ENCODE results near the gene ACE. TPM values are rescaled to one million over a fixed set of nuclear protein-coding genes. Genes with fewer than 3 reads are reported as not detected.

The ACE gene
- total RNA-seq, 6 experiments from 2014 or later, result 1.6 to 2.1 (median 1.7) TPM

- Mint-ChIP-seq H3K27ac (no peak overlapping the region), H3K36me3 (ENCODE audit: low read depth) (no peaks in the 10 kb centered on the region), H3K9me3 (no peaks in the 10 kb centered on the region), H3K4me3 (no peak overlapping the region), H3K4me1 (ENCODE audit: low read depth) (no peaks in the 10 kb centered on the region), H3K27me3 (ENCODE audit: insufficient read depth) (peaks cover 39% of the 10 kb centered on the region)
- TF ChIP-seq, protein P1, sequence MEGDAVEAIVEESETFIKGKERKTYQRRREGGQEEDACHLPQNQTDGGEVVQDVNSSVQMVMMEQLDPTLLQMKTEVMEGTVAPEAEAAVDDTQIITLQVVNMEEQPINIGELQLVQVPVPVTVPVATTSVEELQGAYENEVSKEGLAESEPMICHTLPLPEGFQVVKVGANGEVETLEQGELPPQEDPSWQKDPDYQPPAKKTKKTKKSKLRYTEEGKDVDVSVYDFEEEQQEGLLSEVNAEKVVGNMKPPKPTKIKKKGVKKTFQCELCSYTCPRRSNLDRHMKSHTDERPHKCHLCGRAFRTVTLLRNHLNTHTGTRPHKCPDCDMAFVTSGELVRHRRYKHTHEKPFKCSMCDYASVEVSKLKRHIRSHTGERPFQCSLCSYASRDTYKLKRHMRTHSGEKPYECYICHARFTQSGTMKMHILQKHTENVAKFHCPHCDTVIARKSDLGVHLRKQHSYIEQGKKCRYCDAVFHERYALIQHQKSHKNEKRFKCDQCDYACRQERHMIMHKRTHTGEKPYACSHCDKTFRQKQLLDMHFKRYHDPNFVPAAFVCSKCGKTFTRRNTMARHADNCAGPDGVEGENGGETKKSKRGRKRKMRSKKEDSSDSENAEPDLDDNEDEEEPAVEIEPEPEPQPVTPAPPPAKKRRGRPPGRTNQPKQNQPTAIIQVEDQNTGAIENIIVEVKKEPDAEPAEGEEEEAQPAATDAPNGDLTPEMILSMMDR (IDR thresholded peaks at IDR 0.05), result no peak
- DNase-seq, result no peak
Observed at GRCh38 chr17:63542942-63543821, 66.3 kb downstream of the ACE start.

GRCh38 chr17:63543822-63544420 lies 67.1 kb downstream of the ACE start:
- Mint-ChIP-seq H3K27me3 (ENCODE audit: insufficient read depth) (peaks cover 31% of the 10 kb centered on the region), H3K36me3 (ENCODE audit: low read depth) (no peaks in the 10 kb centered on the region), H3K4me1 (ENCODE audit: low read depth) (no peaks in the 10 kb centered on the region), H3K27ac (no peak overlapping the region), H3K4me3 (no peak overlapping the region), H3K9me3 (no peaks in the 10 kb centered on the region)
- DNase-seq, result no peak
- TF ChIP-seq, protein P1 (IDR thresholded peaks at IDR 0.05), result no peak

DNA sequence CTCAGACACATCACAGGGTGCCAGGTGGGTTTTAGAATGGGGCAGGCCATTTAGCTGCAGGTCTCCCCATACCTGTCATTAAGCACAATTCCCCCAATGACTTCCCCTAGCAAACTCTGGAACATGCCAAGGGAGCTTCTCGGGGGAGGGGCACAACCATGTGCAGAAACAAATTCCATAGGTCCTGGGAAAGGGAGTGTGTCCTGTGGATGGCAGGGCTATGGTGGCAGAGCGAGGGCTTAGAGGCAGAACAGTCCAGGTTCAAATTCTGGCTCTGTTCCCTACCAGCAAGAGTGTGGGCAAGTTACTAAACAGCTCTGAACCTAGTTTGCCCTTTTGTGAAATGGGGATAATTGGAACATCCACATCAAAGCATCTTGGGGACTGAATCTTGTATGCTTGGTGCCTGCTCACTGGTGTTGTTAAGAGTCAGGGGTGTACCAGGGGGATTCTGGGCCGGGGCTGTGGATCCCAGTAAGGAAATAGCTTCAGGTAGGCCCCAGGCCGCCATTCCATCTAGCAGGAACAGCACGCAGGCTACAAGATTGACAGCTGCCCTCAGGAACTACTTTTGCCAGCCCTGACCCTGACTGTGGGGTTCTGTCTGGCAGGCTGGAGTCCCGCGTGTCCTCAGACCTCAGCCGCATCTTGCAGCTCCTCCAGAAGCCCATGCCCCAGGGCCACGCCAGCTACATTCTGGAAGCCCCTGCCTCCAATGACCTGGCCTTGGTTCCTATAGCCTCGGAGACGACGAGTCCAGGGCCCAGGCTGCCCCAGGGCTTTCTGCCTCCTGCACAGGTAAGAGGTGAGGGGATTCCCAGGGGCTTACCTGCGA lies 67.8 kb downstream of the ACE start:
- TF ChIP-seq, protein P1 (IDR thresholded peaks at IDR 0.05), result no peak
- Mint-ChIP-seq H3K4me3 (no peak overlapping the region), H3K36me3 (ENCODE audit: low read depth) (no peaks in the 10 kb centered on the region), H3K27ac (no peak overlapping the region), H3K4me1 (ENCODE audit: low read depth) (no peaks in the 10 kb centered on the region), H3K27me3 (ENCODE audit: insufficient read depth) (peaks cover 24% of the 10 kb centered on the region), H3K9me3 (no peaks in the 10 kb centered on the region)
- no peak for DNase-seq

DNA sequence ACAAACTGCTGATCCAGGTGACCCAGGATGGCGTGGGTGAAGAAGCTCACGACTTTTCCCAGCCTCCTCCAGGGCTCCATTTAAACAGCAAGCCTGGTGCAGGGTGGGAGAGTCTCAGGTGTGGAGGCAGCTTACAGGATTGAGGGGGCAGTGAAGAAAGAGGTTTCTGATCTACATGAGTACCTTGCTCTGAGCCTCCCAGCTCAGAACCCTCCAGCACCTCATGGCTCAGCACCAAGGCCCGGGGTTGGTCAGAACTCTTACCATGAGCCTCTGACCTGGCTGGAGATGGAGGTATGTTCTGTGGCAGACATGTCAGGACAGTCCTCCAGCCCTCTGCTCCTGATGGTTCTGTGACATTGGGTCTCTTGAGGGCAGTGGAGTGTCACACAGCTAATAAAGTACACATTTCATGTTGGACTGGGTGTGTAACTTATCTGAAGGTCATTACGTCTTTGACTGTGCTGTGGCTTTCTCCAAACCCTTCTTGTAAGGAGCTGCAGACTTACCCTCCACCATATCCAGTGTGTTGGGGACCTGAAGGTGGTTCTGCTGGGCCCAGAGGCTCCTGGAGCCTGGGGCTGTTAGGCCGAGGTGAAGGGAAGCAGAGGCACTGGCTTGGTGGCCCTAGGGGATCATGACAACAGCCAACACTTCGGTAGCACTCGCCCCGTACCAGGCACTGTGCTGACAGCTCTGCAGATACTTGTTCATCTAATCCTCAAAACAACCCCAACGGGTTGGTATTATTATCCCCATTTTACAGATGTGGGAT lies 69.6 kb downstream of the ACE start:
- peaks cover 3% of the 10 kb centered on the region for H3K4me1 Mint-ChIP-seq (ENCODE audit: low read depth)
- no peak for DNase-seq
- TF ChIP-seq, protein P1 (IDR thresholded peaks at IDR 0.05), result no peak

GRCh38 chr17:63547083-63547523 lies 70.2 kb downstream of the ACE start:
- TF ChIP-seq, protein P1 (IDR thresholded peaks at IDR 0.05), result no peak
- Mint-ChIP-seq H3K9me3 (no peaks in the 10 kb centered on the region), H3K27ac (no peak overlapping the region), H3K4me1 (ENCODE audit: low read depth) (peaks cover 9% of the 10 kb centered on the region), H3K4me3 (no peak overlapping the region), H3K27me3 (ENCODE audit: insufficient read depth) (peaks cover 4% of the 10 kb centered on the region), H3K36me3 (ENCODE audit: low read depth) (peaks cover 3% of the 10 kb centered on the region; the same call in 1 of the 2 replicates)
- no peak for DNase-seq

More for the DNA sequence above, 69.6 kb downstream of the ACE start:
- Mint-ChIP-seq H3K36me3 (ENCODE audit: low read depth) (no peaks in the 10 kb centered on the region; the same call in 1 of the 2 replicates), H3K9me3 (no peaks in the 10 kb centered on the region), H3K27ac (no peak overlapping the region), H3K4me3 (no peak overlapping the region), H3K27me3 (ENCODE audit: insufficient read depth) (peaks cover 10% of the 10 kb centered on the region)

Measured in HFFc6 (cell line).